Activated T-cell treated with anti-CD3 and anti-CD28 coated beads for 1 hour (primary cell): ENCODE results near the gene PALLD.
A peak's percentile ranks its signal among the peaks of the same experiment; 100 is the strongest.
"Not testable (repeated sequence)": the region's sequence is repeated elsewhere in the genome, so short reads cannot be mapped to it uniquely, and the experiment has no call there.

Experiments used
- DNase-seq: peaks from one replicate; pipeline ENCODE4 v3.0.0-alpha.2; 2020; ENCODE audit warnings: low read depth

Gene PALLD

GRCh38 chr4:168496834-168497233 lies at the start of gene PALLD:
TSS of gene PALLD (plus strand) at chr4:168497052.
- no peak for DNase-seq

GRCh38 chr4:168449063-168449462 lies 47.8 kb upstream of the PALLD start:
- not testable (repeated sequence) for DNase-seq

GRCh38 chr4:168449719-168450452 lies 47.0 kb upstream of the PALLD start:
- DNase-seq, result no peak

- no peak for DNase-seq
Measured at GRCh38 chr4:168451331-168451730, 45.5 kb upstream of the PALLD start.

- no peak for DNase-seq
Measured at GRCh38 chr4:168451744-168452390, 45.0 kb upstream of the PALLD start.

- no peak for DNase-seq
Measured at GRCh38 chr4:168453146-168453545, 43.7 kb upstream of the PALLD start.

- not testable (repeated sequence) for DNase-seq
Measured at GRCh38 chr4:168458256-168458655, 38.6 kb upstream of the PALLD start.

- DNase-seq, result no peak
Measured at GRCh38 chr4:168461821-168462220, 35.0 kb upstream of the PALLD start.

GRCh38 chr4:168472920-168473319 lies 23.9 kb upstream of the PALLD start:
- no peak for DNase-seq

GRCh38 chr4:168474660-168475320 lies 22.1 kb upstream of the PALLD start:
- DNase-seq, result no peak

GRCh38 chr4:168475745-168476144 lies 21.1 kb upstream of the PALLD start:
- DNase-seq, result no peak

- DNase-seq, result no peak
Measured at GRCh38 chr4:168478868-168479267, 18.0 kb upstream of the PALLD start.

- peak; percentile 13 for DNase-seq
Measured at GRCh38 chr4:168480931-168481611, 15.8 kb upstream of the PALLD start.

GRCh38 chr4:168483811-168484210 lies 13.0 kb upstream of the PALLD start:
- no peak for DNase-seq

- no peak for DNase-seq
Measured at GRCh38 chr4:168484626-168485025, 12.2 kb upstream of the PALLD start.

- DNase-seq, result no peak
Measured at GRCh38 chr4:168485156-168485910, 11.5 kb upstream of the PALLD start.

- DNase-seq, result no peak
Measured at GRCh38 chr4:168486912-168487281, 10.0 kb upstream of the PALLD start.

GRCh38 chr4:168487282-168488035 lies 9.4 kb upstream of the PALLD start:
- DNase-seq, result no peak

GRCh38 chr4:168488869-168489274 lies 8.0 kb upstream of the PALLD start:
- no peak for DNase-seq

- DNase-seq, result no peak
Measured at GRCh38 chr4:168489616-168490015, 7.2 kb upstream of the PALLD start.

- no peak for DNase-seq
Measured at GRCh38 chr4:168490711-168491110, 6.1 kb upstream of the PALLD start.
